Measurements from ENCODE around the gene CD79A.

GRCh38 chr19:41880329-41880708 is 3.2 kb downstream of the CD79A start:
- TF ChIP-seq POLR2A (IDR thresholded peaks at IDR 0.05) (no peak), POLR2AphosphoS5 (IDR thresholded peaks at IDR 0.05) (no peak)
